IPS-11a (cell line): ENCODE data around the gene SCGB1D1.
"Not testable (repeated sequence)": the region's sequence is repeated elsewhere in the genome, so short reads cannot be mapped to it uniquely, and the experiment has no call there.

Experiments
- H3K4me3 ChIP-seq: one replicate; pipeline ENCODE4 v1.5.1; 2013; ENCODE audit warnings: low read depth, low read length, control low read depth

The SCGB1D1 gene

DNA sequence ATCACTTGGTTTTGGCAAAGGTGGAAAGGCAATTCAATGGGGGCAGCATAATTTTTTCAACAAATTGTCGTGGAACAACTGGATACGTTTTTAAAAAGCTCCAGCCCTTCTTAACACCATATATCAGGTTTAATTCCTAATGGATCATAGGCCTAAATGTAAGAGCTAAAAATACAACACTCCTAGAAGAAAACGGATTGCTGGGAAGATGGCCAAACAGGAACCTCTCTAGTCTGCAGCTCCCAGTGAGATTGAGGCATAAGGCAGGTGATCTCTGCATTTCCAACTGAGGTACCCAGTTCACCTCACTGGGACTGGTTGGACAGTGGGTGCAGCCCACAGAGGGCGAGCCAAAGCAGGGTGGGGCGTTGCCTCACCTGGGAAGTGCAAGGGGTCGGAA, 32.4 kb upstream of the SCGB1D1 start:
- H3K4me3 ChIP-seq, result no peak overlapping the region

DNA sequence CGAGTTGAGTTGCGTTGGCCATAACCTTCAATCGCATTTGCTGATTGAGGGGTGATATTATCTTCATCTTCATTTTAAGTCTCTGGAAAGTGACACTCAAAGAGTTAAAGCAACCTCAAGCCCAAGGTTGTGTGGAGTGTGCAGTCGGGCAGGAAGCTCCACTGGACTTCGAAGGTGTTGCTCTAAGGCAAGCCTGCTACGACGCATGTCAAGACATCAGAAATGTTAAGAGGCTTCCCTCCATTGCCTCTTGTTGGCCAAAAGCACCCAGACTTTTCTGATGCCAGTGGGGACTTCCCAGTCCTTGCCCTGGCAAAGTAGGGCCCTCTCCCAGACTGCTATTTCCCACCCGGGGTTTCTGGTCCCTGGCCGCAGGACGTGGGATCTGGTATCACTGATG, 23.6 kb upstream of the SCGB1D1 start:
- H3K4me3 ChIP-seq, result no peak overlapping the region

DNA sequence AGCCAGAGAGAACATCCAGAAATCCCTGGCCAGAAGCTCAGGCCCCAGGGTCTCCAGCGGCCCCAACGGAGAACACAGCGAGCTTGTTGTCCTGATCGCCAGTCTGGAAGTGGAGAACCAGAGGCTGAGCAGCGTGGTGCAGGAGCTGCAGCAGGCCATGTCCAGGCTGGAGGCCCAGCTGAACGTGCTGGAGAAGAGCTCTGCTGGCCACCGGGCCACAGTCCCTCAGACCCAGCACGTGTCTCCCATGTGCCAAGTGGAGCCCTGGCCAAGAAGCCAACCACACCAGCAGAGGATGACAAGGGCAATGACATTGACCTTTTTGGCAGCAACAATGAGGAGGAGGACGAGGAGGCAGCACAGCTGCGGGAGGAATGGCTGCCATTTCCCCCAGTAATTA, 20.6 kb upstream of the SCGB1D1 start:
- H3K4me3 ChIP-seq, result no peak overlapping the region

- no peak overlapping the region for H3K4me3 ChIP-seq
These were observed 20.1 kb upstream of the SCGB1D1 start for GRCh38 chr11:62169935-62170334.

- no peak overlapping the region for H3K4me3 ChIP-seq
These were observed 18.7 kb upstream of the SCGB1D1 start for GRCh38 chr11:62171261-62171723.

DNA sequence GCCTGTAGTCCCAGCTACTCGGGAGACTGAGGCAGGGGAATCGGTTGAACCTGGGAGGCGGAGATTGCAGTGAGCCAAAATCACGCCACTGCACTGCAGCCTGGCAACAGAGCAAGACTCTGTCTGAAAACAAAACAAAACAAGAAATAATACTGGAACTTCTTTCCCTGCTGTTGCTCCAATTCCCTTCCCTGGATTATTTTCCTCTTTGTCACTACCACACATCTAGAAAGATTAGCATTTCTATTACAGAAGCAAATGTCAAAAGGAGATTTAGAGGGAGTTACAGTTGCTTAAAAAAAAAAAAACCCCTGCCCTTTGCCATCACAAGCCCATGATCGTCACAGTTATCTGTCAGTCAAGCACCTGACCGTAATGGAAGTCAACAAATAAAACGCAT, 17.7 kb upstream of the SCGB1D1 start:
- no peak overlapping the region for H3K4me3 ChIP-seq

DNA sequence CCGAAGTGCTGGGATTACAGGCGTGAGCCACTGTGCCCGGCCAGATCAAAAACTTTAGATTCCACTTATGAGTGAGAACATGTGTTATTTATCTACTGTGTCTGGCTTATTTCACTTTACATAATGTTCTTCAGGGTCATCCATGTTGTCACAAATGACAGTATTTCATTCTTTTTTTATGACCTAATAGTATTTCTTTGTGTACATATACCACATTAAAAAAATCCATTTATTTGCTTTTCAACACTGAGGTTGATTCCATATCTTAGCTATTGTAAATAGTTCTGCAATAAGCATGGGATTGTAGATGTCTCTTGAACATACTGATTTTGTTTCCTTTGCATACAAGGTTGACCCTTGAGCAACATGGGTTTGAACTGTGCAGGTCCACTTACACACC, 13.2 kb upstream of the SCGB1D1 start:
- H3K4me3 ChIP-seq, result no peak overlapping the region

DNA sequence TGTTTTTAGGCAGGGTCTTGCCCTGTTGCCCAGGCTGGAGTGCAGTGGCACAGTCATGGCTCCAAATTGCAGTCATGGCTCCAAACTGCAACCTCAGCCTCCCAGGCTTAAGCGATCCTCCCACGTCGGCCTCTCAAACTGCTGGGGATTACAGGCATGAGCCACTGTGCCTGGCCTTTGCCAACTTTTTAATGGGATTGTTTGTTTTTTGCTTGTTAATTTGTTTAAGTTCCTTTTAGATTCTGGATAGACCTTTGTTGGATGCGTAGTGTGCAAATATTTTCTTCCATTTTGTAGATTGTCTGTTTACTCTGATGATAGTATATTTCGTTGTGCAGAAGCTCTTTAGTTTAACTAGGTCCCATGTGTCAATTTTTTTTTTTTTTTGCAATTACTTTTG, 10.0 kb upstream of the SCGB1D1 start:
- no peak overlapping the region for H3K4me3 ChIP-seq

GRCh38 chr11:62181097-62181496, 8.9 kb upstream of the SCGB1D1 start:
- no peak overlapping the region for H3K4me3 ChIP-seq

DNA sequence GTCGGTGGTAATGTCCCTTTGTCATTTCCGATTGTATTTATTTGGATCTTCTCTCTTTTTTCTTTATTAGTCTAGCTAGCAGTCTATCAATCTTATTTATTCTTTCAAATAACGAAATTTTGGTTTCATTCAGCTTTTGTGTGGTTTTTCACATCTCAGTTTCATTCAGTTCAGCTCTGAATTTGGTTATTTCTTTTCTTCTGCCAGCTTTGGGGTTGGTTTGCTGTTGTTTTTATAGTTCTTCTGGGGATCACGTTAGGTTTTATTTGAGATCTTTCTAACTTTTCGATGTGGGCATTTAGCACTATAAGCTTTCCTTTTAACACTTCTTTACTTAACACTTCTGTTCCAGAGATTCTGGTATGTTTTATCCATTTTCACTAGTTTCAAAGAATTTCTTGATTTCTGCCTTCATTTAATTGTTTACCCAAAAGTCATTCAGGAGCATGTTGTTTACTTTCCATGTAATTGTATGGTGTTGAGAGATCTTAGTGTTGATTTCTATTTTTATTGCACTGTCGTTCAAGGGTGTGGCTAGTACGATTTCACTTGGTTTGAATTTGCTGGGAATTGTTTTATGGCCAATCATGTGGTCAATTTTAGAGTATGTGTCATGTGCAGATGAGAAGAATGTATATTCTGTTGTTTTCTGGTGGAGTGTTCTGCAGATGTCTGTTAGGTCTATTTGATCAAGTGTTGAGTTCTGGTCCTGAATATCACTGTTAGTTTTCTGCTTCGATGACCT, 7.7 kb upstream of the SCGB1D1 start:
- H3K4me3 ChIP-seq, result no peak overlapping the region

GRCh38 chr11:62186195-62186594, 3.8 kb upstream of the SCGB1D1 start:
- H3K4me3 ChIP-seq, result no peak overlapping the region

GRCh38 chr11:62193952-62194351, 3.9 kb downstream of the SCGB1D1 start:
- no peak overlapping the region for H3K4me3 ChIP-seq

DNA sequence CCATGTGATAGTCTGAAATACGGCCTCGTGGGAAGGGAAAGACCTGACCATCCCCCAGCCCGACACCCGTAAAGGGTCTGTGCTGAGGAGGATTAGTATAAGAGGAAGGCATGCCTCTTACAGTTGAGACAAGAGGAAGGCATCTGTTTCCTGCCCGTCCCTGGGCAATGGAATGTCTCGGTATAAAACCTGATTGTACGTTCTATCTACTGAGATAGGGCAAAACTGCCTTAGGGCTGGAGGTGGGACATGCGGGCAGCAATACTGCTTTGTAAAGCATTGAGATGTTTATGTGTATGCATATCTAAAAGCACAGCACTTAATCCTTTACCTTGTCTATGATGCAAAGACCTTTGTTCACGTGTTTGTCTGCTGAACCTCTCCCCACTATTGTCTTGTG, 5.0 kb downstream of the SCGB1D1 start:
- H3K4me3 ChIP-seq, result not testable (repeated sequence)

DNA sequence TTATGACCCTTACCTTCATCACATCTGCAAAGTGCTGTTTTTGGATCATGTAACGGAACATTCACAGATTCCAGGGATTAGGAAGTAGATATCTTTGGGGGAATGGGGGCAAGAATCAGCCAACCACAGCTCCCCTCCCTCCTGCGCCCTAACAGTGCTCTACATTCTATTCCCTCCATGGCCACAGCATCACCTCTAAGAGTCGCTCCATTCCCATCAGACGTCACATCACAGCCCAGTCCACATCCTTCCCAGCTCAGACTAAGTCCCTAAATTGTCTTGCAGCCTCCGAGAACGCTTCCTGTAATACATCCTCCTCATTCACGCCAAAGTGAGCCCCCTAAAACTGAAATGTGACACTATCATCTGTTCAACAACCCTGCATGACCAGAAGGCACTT, 5.9 kb downstream of the SCGB1D1 start:
- H3K4me3 ChIP-seq, result no peak overlapping the region

DNA sequence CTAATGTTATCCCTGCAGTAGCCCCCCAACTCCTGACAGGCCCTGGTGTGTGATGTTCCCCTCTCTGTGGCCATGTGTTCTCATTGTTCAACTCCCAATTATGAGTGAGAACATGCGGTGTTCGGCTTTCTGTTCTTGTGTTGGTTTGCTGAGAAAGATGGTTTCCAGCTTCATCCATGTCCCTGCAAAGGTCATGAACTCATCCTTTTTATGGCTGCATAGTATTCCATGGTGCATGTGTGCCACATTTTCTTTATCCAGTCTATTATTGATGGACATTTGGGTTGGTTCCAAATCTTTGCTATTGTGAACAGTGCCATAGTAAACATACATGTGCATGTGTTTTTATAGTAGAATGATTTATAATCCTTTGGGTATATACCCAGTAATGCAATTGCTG, 7.4 kb downstream of the SCGB1D1 start:
- H3K4me3 ChIP-seq, result not testable (repeated sequence)

- H3K4me3 ChIP-seq, result no peak overlapping the region
These were observed 11.4 kb downstream of the SCGB1D1 start for GRCh38 chr11:62201376-62201775.

DNA sequence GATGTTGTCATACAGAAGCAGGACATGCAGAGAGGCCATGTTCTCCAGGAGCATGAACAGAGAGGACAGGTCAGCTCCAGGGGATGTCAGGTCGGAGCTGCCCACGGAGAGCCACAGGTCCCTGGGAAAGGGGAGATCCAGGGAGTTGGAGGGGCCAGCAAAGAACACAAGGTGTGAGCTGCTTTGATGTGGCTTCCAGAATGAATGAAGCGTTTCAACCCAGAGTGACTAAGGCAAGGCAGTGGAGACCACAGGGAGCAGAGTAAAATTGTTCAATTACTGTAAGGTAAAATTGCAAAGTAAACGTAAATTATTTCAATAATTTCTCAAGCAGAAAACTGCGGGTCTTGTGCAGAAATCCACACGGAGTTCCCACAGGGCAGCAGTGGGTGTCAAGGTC, 12.9 kb downstream of the SCGB1D1 start:
- H3K4me3 ChIP-seq, result no peak overlapping the region

GRCh38 chr11:62204430-62204829, 14.4 kb downstream of the SCGB1D1 start:
- H3K4me3 ChIP-seq, result no peak overlapping the region

DNA sequence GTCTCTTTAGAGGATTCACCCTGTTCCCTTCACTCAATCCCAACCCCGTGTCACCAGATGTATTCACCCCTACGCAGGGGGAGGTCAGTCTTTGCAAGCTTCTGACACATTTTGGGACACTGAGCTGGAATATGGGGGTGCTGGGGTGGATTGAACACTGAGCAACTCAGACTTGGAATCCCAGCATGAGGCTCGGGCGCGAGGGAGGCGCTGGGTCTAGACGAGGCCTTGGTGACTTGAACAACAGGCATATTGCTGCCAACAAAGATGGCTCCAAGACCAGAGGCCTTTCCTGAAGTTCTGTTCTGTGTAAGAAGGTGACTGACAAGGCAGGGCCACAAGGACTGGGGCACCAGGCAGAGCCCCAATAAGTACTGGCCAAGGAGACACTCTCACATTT, 15.4 kb downstream of the SCGB1D1 start:
- H3K4me3 ChIP-seq, result no peak overlapping the region

GRCh38 chr11:62206276-62207066, 16.5 kb downstream of the SCGB1D1 start:
- not testable (repeated sequence) for H3K4me3 ChIP-seq

GRCh38 chr11:62208785-62209144, 18.7 kb downstream of the SCGB1D1 start:
- H3K4me3 ChIP-seq, result no peak overlapping the region

DNA sequence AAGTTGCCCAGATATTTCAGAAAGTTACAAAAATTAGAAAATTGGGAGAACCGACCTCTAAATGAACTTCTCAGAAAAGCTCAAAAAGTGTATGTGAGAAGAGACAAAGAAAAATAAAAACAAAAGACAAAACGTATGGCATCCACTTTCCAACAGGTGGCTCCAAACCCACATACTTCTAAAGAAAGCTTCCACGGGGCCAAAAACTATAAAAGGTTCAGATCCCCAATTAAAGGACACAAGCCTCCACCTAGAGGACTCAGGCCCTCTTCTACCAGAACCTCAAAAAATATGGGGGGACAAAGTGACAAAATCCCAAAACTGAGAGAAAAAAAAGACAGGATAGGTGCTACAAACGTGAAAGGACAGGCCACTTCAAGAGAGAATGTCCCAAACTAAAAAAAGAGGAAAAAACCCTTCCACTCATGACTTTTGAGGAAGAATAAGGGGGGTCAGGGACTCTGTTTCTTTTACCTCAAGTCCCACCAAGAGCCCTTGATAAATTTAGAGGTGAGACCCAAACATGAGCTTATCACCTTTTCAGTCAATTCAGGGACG, 27.3 kb downstream of the SCGB1D1 start:
- no peak overlapping the region for H3K4me3 ChIP-seq
